SK-N-SH (cell line): ENCODE measurements around the gene KLHL7. TPM values are rescaled to one million over a fixed set of nuclear protein-coding genes. Genes with fewer than 3 reads are reported as not detected.

Experiments
- CTCF ChIA-PET: fragments of 300-600, 350-600 bp; formaldehyde crosslinking; extraction: SDS; loops from one replicate; lab custom pipeline; 2021; lab: Yijun Ruan, JAX
- POLR2A ChIA-PET: fragments of 350-600 bp; sonication (Branson Sonifier 250); formaldehyde crosslinking; extraction: SDS; loops from one replicate; lab custom pipeline; 2020; ENCODE audit warnings: antibody characterized with exemption, inconsistent platforms; lab: Yijun Ruan, JAX
- DNase-seq: peaks from one replicate; pipeline ENCODE4 v3.0.0; 2012
- H2AFZ ChIP-seq: fragments of 200-600 bp; sonication (generic); 2 replicates; pipeline ENCODE4 v1.8.1; 2016; ENCODE audit warnings: antibody characterized with exemption, mild to moderate bottlenecking, low read depth
- H3F3A ChIP-seq: fragments of 200-600 bp; sonication (generic); replicated peaks from 2 replicates; pipeline ENCODE3; 2016; ENCODE audit warnings: antibody characterized with exemption, mild to moderate bottlenecking; ENCODE audit not compliant: insufficient read depth
- H3K27ac ChIP-seq, 2 experiments: fragments of 200-500 bp in 1 of 2; fragments of 200-600 bp in 1 of 2; sonication (Bioruptor generic) in 1 of 2; sonication (generic), shearing (Covaris generic) in 1 of 2; 2 replicates each; pipeline versions ENCODE4 v1.5.1 to v1.6.1; 2014 to 2016; ENCODE audit warnings: low read depth in 2 of 2, inconsistent platforms in 1 of 2, low read length in 1 of 2, mild to moderate bottlenecking in 1 of 2, mixed read lengths in 1 of 2
- H3K27me3 ChIP-seq: fragments of 200-600 bp; sonication (generic), shearing (Covaris generic); 2 replicates; pipeline ENCODE4 v1.6.1; 2016; ENCODE audit warnings: mixed run types; ENCODE audit not compliant: insufficient read depth
- H3K36me3 ChIP-seq, 2 experiments: fragments of 200-500 bp in 1 of 2; fragments of 200-600 bp in 1 of 2; sonication (Bioruptor generic) in 1 of 2; sonication (generic) in 1 of 2; replicated peaks in 1 of 2; 2 replicates each; pipeline versions ENCODE3 to v1.5.1; 2014 to 2016; ENCODE audit warnings: low read length in 1 of 2, mild to moderate bottlenecking in 1 of 2; ENCODE audit not compliant: insufficient read depth in 2 of 2, control insufficient read depth in 1 of 2
- H3K4me1 ChIP-seq, 2 experiments: fragments of 200-500 bp in 1 of 2; fragments of 200-600 bp in 1 of 2; sonication (Bioruptor generic) in 1 of 2; sonication (generic), shearing (Covaris generic) in 1 of 2; 2 replicates each; pipeline versions ENCODE4 v1.5.1 to v1.6.1; 2014 to 2016; ENCODE audit warnings: low read depth in 1 of 2, low read length in 1 of 2, mixed run types in 1 of 2; ENCODE audit not compliant: insufficient read depth in 2 of 2, control insufficient read depth in 1 of 2
- H3K4me2 ChIP-seq: fragments of 200-600 bp; sonication (generic), shearing (Covaris generic); 2 replicates; pipeline ENCODE4 v1.6.1; 2017; ENCODE audit warnings: mixed run types
- H3K4me3 ChIP-seq, 2 experiments: fragments of 200-500 bp in 1 of 2; fragments of 200-600 bp in 1 of 2; sonication (Bioruptor generic) in 1 of 2; sonication (generic), shearing (Covaris generic) in 1 of 2; 2 replicates each; pipeline versions ENCODE4 v1.5.1 to v1.8.1; 2014 to 2016; ENCODE audit warnings: low read depth in 2 of 2, inconsistent platforms in 1 of 2, low read length in 1 of 2, mild to moderate bottlenecking in 1 of 2, mixed read lengths in 1 of 2, moderate library complexity in 1 of 2
- H3K79me2 ChIP-seq: fragments of 200-600 bp; sonication (generic); 2 replicates; pipeline ENCODE4 v1.8.1; 2017; ENCODE audit warnings: mild to moderate bottlenecking; ENCODE audit not compliant: insufficient read depth
- H3K9ac ChIP-seq: fragments of 200-600 bp; sonication (generic); 2 replicates; pipeline ENCODE4 v1.6.1; 2017; ENCODE audit warnings: mixed run types
- H3K9me2 ChIP-seq: fragments of 200-600 bp; sonication (generic); 2 replicates; pipeline ENCODE4 v1.6.1; 2017; ENCODE audit warnings: mixed run types
- H3K9me3 ChIP-seq: fragments of 200-600 bp; sonication (generic); 2 replicates; pipeline ENCODE4 v1.6.1; 2017; ENCODE audit warnings: mixed run types, mild to moderate bottlenecking, moderate library complexity
- H4K20me1 ChIP-seq: fragments of 200-600 bp; sonication (generic); 2 replicates; pipeline ENCODE4 v1.6.1; 2017; ENCODE audit warnings: mild to moderate bottlenecking, mixed run types; ENCODE audit not compliant: insufficient read depth
- CHD2 ChIP-seq: fragments of 150-350 bp; IDR thresholded peaks from 2 replicates; pipeline ENCODE4 v1.6.1; 2018; ENCODE audit warnings: low read length; ENCODE audit not compliant: partially characterized antibody
- EP300 ChIP-seq, 2 experiments: IDR thresholded peaks; 2 replicates each; pipeline versions ENCODE4 v1.4.0 to v1.6.1; 2012; ENCODE audit warnings: borderline replicate concordance in 1 of 2, low read depth in 1 of 2, low read length in 1 of 2
- FOXJ3 ChIP-seq: sonication (generic); formaldehyde crosslinking; IDR thresholded peaks from 2 replicates; pipeline ENCODE4 v1.5.1; 2020; ENCODE audit warnings: mild to moderate bottlenecking, missing genetic modification reagents
- GABPA ChIP-seq: IDR thresholded peaks from 2 replicates; pipeline ENCODE4 v1.4.0; 2012; ENCODE audit warnings: low read depth, mild to moderate bottlenecking
- JUND ChIP-seq: IDR thresholded peaks from 2 replicates; pipeline ENCODE4 v1.4.0; 2012
- MEF2A ChIP-seq: IDR thresholded peaks from 2 replicates; pipeline ENCODE4 v1.4.0; 2012; ENCODE audit warnings: low read depth, borderline replicate concordance
- MXI1 ChIP-seq: IDR thresholded peaks from 2 replicates; pipeline ENCODE4 v1.6.1; 2012; ENCODE audit warnings: mild to moderate bottlenecking, low read depth, low read length, improper control_type of control experiment
- NFIC ChIP-seq: IDR thresholded peaks from 2 replicates; pipeline ENCODE4 v1.4.0; 2012; ENCODE audit warnings: borderline replicate concordance
- NRF1 ChIP-seq: IDR thresholded peaks from 2 replicates; pipeline ENCODE4 v1.6.1; 2012; ENCODE audit warnings: low read depth, mild to moderate bottlenecking, low read length
- POLR2AphosphoS5 ChIP-seq: IDR thresholded peaks from 2 replicates; pipeline ENCODE4 v1.6.1; 2012; ENCODE audit warnings: low read depth, low read length
- RXRA ChIP-seq: IDR thresholded peaks from 2 replicates; pipeline ENCODE4 v1.4.0; 2012; ENCODE audit warnings: low read depth, mild to moderate bottlenecking, borderline replicate concordance
- WGBS: methylation state at CpG from one replicate; pipeline ENCODE4 v1.1.6; 2017; ENCODE audit warnings: low lambda C conversion rate; 5-methylcytosine and 5-hydroxymethylcytosine counted together
- polyA plus RNA-seq, 3 experiments: library from polyadenylated mRNA; depleted of rRNA; stranded (reverse); fragments of >200 nt; gene quantifications; 2 replicates each; pipeline ENCODE4 v1.2.3, GENCODE V29; 2012
- TF ChIP-seq, protein P1 (sequence below): IDR thresholded peaks from 2 replicates; pipeline ENCODE4; 2012
- TF ChIP-seq, protein P2 (sequence below): fragments of 150-350 bp; IDR thresholded peaks from 2 replicates; pipeline ENCODE4 v1.6.1; 2016; ENCODE audit warnings: mild to moderate bottlenecking, low read depth, low read length
- TF ChIP-seq, protein P3 (sequence below): IDR thresholded peaks from 2 replicates; pipeline ENCODE4 v1.4.0; 2012; ENCODE audit warnings: low read depth

KLHL7 gene
- polyA plus RNA-seq, 1 of the 3 experiments (the other 2 are of a cell fraction), result 30.8 TPM

DNA sequence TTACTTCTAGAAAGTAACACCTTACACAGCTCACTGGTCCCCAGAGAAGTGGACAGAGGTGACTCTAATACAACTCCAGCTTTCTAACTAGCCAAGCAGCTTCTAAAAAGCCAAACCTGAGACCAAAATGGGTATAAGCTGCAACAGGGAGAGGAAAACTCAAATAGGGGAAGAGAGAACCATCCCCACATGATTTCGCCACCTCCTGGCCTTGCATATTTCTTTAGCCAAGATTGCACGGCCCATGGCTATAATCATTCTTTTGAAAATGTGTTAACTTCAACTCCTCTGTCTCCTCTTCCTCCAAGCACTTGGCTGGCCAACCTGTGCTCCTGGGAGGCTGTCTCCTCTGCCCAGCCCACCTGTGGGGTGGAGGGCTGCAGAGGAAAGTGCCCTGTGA is 104.9 kb downstream of the KLHL7 start:
- no peaks in the 10 kb centered on the region for H3K79me2 ChIP-seq
- H3K4me1 ChIP-seq, result peaks cover 0 to 18% of the 10 kb centered on the region in 2 experiments; a peak in 2 of 4 replicates
- H3K4me3 ChIP-seq, result no peak overlapping the region
- H3K4me2 ChIP-seq, result no peak overlapping the region
- POLR2A ChIA-PET, result no interaction called here
- no peaks in the 10 kb centered on the region for H3K9me2 ChIP-seq
- H3K27me3 ChIP-seq, result no peaks in the 10 kb centered on the region
- H3K9ac ChIP-seq, result no peak overlapping the region
- 79% methylated on average over 2 of the region's 2 CpGs for WGBS
- H4K20me1 ChIP-seq, result no peaks in the 10 kb centered on the region
- H3F3A ChIP-seq, result no peaks in the 10 kb centered on the region
- TF ChIP-seq, protein P1, sequence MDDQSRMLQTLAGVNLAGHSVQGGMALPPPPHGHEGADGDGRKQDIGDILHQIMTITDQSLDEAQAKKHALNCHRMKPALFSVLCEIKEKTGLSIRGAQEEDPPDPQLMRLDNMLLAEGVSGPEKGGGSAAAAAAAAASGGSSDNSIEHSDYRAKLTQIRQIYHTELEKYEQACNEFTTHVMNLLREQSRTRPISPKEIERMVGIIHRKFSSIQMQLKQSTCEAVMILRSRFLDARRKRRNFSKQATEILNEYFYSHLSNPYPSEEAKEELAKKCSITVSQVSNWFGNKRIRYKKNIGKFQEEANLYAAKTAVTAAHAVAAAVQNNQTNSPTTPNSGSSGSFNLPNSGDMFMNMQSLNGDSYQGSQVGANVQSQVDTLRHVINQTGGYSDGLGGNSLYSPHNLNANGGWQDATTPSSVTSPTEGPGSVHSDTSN, result no peak
- TF ChIP-seq CHD2 (no peak), NRF1 (no peak), GABPA (no peak), FOXJ3 (CRISPR knock-in tag) (no peak), POLR2AphosphoS5 (no peak), MXI1 (no peak)
- TF ChIP-seq, protein P2, sequence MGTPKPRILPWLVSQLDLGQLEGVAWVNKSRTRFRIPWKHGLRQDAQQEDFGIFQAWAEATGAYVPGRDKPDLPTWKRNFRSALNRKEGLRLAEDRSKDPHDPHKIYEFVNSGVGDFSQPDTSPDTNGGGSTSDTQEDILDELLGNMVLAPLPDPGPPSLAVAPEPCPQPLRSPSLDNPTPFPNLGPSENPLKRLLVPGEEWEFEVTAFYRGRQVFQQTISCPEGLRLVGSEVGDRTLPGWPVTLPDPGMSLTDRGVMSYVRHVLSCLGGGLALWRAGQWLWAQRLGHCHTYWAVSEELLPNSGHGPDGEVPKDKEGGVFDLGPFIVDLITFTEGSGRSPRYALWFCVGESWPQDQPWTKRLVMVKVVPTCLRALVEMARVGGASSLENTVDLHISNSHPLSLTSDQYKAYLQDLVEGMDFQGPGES, result no peak
- TF ChIP-seq, all 33 proteins: peak for 0
- CTCF ChIA-PET, result interaction anchor here (2.1 kb wide), 1 partner anchor 67 kb away, joined by 6 read pairs; no protein-coding TSS in a partner anchor
- Histone ChIP-seq H2AFZ (no peak overlapping the region), H3K27ac (no peak overlapping the region), H3K36me3 (no peaks in the 10 kb centered on the region), H3K9me3 (no peaks in the 10 kb centered on the region)
- DNase-seq, result no peak

DNA sequence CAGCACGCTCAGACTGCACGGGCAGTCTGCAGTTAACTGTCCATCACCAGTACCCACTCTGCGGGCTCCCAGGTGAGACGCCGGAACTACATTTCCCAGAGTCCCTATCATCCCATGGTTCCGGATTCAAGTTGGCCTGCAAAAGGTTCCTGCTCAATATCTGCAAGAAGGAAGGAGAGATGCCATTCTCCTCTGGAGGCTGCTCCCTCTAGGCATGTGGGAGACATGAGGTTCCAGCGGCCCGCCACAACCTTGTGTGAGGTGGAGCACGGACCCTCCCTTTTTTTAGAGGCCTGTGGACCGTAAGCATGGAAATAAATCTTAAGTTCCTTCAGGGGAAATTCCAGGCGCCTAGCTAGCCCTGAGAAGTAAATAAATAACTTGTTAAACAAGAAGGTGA is 106.0 kb downstream of the KLHL7 start:
- no peak for DNase-seq
- ChIA-PET CTCF (interaction anchor here (1.0 to 1.5 kb wide), 3 partner anchors 27 to 262 kb away, joined by 3 to 5 read pairs (median 5); no protein-coding TSS in a partner anchor), POLR2A (no interaction called here)
- TF ChIP-seq JUND, result no peak
- TF ChIP-seq MEF2A, result no peak
- no peak for TF ChIP-seq EP300 (IDR thresholded peaks at IDR 0.05; ENCODE audit: borderline replicate concordance in 1 of 2, low read depth in 1 of 2, low read length in 1 of 2)
- no peak for TF ChIP-seq NFIC
- no peak for TF ChIP-seq RXRA
- TF ChIP-seq, protein P3, sequence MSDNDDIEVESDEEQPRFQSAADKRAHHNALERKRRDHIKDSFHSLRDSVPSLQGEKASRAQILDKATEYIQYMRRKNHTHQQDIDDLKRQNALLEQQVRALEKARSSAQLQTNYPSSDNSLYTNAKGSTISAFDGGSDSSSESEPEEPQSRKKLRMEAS, result no peak
- no peak overlapping the region for H3K9ac ChIP-seq
- H3K27me3 ChIP-seq, result no peaks in the 10 kb centered on the region
- no peaks in the 10 kb centered on the region for H4K20me1 ChIP-seq
- H3K4me3 ChIP-seq, result no peak overlapping the region
- H3K9me2 ChIP-seq, result no peaks in the 10 kb centered on the region
- no peaks in the 10 kb centered on the region for H3K79me2 ChIP-seq
- H2AFZ ChIP-seq, result no peak overlapping the region
- no peak overlapping the region for H3K27ac ChIP-seq
- 88% methylated on average over 11 of the region's 11 CpGs for WGBS
- H3K36me3 ChIP-seq, result no peaks in the 10 kb centered on the region
- H3K9me3 ChIP-seq, result no peaks in the 10 kb centered on the region
- no peaks in the 10 kb centered on the region for H3F3A ChIP-seq
- peaks cover 0 to 13% of the 10 kb centered on the region in 2 experiments; a peak in 2 of 4 replicates for H3K4me1 ChIP-seq
- H3K4me2 ChIP-seq, result no peak overlapping the region
